ENCODE results near the gene CLNK. TPM values are rescaled to one million over a fixed set of nuclear protein-coding genes. Genes with fewer than 3 reads are reported as not detected.

The CLNK gene
- not detected in 3 replicates for total RNA-seq
- long read RNA-seq: 0 reads

GRCh38 chr4:10684631-10685030, at the start of gene CLNK:
Gene CLNK, minus strand, starts transcription at chr4:10684768. Its CDS starts 16,899 bp downstream, at chr4:10667869.
- Mint-ChIP-seq H3K27me3 (ENCODE audit: low read depth) (no peaks in the 10 kb centered on the region), H3K36me3 (ENCODE audit: low read depth) (no peaks in the 10 kb centered on the region), H3K4me1 (ENCODE audit: low read depth) (no peaks in the 10 kb centered on the region), H3K9me3 (ENCODE audit: low read depth) (no peaks in the 10 kb centered on the region), H3K4me3 (ENCODE audit: unreplicated experiment) (no peak within 1 kb of the TSS), H3K27ac (ENCODE audit: unreplicated experiment) (no peak within 1 kb of the TSS)
- DNase-seq (ENCODE audit: low spot score): no peak
- TF ChIP-seq CTCF (IDR thresholded peaks at IDR 0.05): no peak

GRCh38 chr4:10733481-10734062, 49.0 kb upstream of the CLNK start:
- H3K27ac Mint-ChIP-seq (ENCODE audit: unreplicated experiment): no peak overlapping the region
- peaks cover 6% of the 10 kb centered on the region for H3K27me3 Mint-ChIP-seq (ENCODE audit: low read depth)
- H3K9me3 Mint-ChIP-seq (ENCODE audit: low read depth): no peaks in the 10 kb centered on the region
- H3K4me3 Mint-ChIP-seq (ENCODE audit: unreplicated experiment): no peak overlapping the region
- H3K4me1 Mint-ChIP-seq (ENCODE audit: low read depth): no peaks in the 10 kb centered on the region
- no peaks in the 10 kb centered on the region for H3K36me3 Mint-ChIP-seq (ENCODE audit: low read depth)
- DNase-seq (ENCODE audit: low spot score): no peak
- no peak for TF ChIP-seq CTCF (IDR thresholded peaks at IDR 0.05)

GRCh38 chr4:10732914-10733415, 48.4 kb upstream of the CLNK start:
- no peak for TF ChIP-seq CTCF (IDR thresholded peaks at IDR 0.05)
- Mint-ChIP-seq H3K4me1 (ENCODE audit: low read depth) (no peaks in the 10 kb centered on the region), H3K9me3 (ENCODE audit: low read depth) (no peaks in the 10 kb centered on the region), H3K27ac (ENCODE audit: unreplicated experiment) (no peak overlapping the region), H3K27me3 (ENCODE audit: low read depth) (peaks cover 6% of the 10 kb centered on the region), H3K4me3 (ENCODE audit: unreplicated experiment) (no peak overlapping the region), H3K36me3 (ENCODE audit: low read depth) (no peaks in the 10 kb centered on the region)
- no peak for DNase-seq (ENCODE audit: low spot score)

GRCh38 chr4:10732235-10732913, 47.8 kb upstream of the CLNK start:
- no peaks in the 10 kb centered on the region for H3K36me3 Mint-ChIP-seq (ENCODE audit: low read depth)
- no peak overlapping the region for H3K4me3 Mint-ChIP-seq (ENCODE audit: unreplicated experiment)
- no peak for TF ChIP-seq CTCF (IDR thresholded peaks at IDR 0.05)
- no peak overlapping the region for H3K27ac Mint-ChIP-seq (ENCODE audit: unreplicated experiment)
- peaks cover 6% of the 10 kb centered on the region for H3K27me3 Mint-ChIP-seq (ENCODE audit: low read depth)
- peaks cover 2% of the 10 kb centered on the region for H3K4me1 Mint-ChIP-seq (ENCODE audit: low read depth)
- no peaks in the 10 kb centered on the region for H3K9me3 Mint-ChIP-seq (ENCODE audit: low read depth)
- DNase-seq (ENCODE audit: low spot score): no peak

GRCh38 chr4:10731690-10732089, 47.1 kb upstream of the CLNK start:
- H3K4me3 Mint-ChIP-seq (ENCODE audit: unreplicated experiment): no peak overlapping the region
- H3K36me3 Mint-ChIP-seq (ENCODE audit: low read depth): no peaks in the 10 kb centered on the region
- peaks cover 9% of the 10 kb centered on the region for H3K4me1 Mint-ChIP-seq (ENCODE audit: low read depth)
- H3K27ac Mint-ChIP-seq (ENCODE audit: unreplicated experiment): no peak overlapping the region
- no peak for DNase-seq (ENCODE audit: low spot score)
- peaks cover 6% of the 10 kb centered on the region for H3K27me3 Mint-ChIP-seq (ENCODE audit: low read depth)
- no peaks in the 10 kb centered on the region for H3K9me3 Mint-ChIP-seq (ENCODE audit: low read depth)
- TF ChIP-seq CTCF (IDR thresholded peaks at IDR 0.05): no peak
